ENCODE results near the gene GPR158.

Gene GPR158

GRCh38 chr10:25384618-25385017, 209.8 kb downstream of the GPR158 start:
- H3K27me3 ChIP-seq (ENCODE audit: control insufficient read depth, insufficient read depth, low read length), result no peaks in the 10 kb centered on the region
- H3K4me3 ChIP-seq (ENCODE audit: low read length), result no peak overlapping the region
- H3K9me3 ChIP-seq (ENCODE audit: control insufficient read depth, low read length), result no peaks in the 10 kb centered on the region
- H3K4me1 ChIP-seq (ENCODE audit: control insufficient read depth, insufficient read depth, low read length), result no peaks in the 10 kb centered on the region
- H3K9ac ChIP-seq (ENCODE audit: low read length), result no peak overlapping the region
- no peaks in the 10 kb centered on the region for H3K36me3 ChIP-seq (ENCODE audit: control insufficient read depth, insufficient read depth, low read length)

- Histone ChIP-seq H3K9me3 (ENCODE audit: control insufficient read depth, low read length) (no peaks in the 10 kb centered on the region), H3K36me3 (ENCODE audit: control insufficient read depth, insufficient read depth, low read length) (no peaks in the 10 kb centered on the region), H3K27me3 (ENCODE audit: control insufficient read depth, insufficient read depth, low read length) (no peaks in the 10 kb centered on the region), H3K4me1 (ENCODE audit: control insufficient read depth, insufficient read depth, low read length) (no peaks in the 10 kb centered on the region), H3K9ac (ENCODE audit: low read length) (no peak overlapping the region), H3K4me3 (ENCODE audit: low read length) (no peak overlapping the region)
Observed at GRCh38 chr10:25388188-25388861, 213.5 kb downstream of the GPR158 start.

- Histone ChIP-seq H3K9ac (ENCODE audit: low read length) (no peak overlapping the region), H3K9me3 (ENCODE audit: control insufficient read depth, low read length) (no peaks in the 10 kb centered on the region), H3K4me1 (ENCODE audit: control insufficient read depth, insufficient read depth, low read length) (no peaks in the 10 kb centered on the region), H3K36me3 (ENCODE audit: control insufficient read depth, insufficient read depth, low read length) (no peaks in the 10 kb centered on the region), H3K4me3 (ENCODE audit: low read length) (no peak overlapping the region), H3K27me3 (ENCODE audit: control insufficient read depth, insufficient read depth, low read length) (no peaks in the 10 kb centered on the region)
Observed at GRCh38 chr10:25388862-25389206, 214.0 kb downstream of the GPR158 start.

GRCh38 chr10:25390733-25391132, 215.9 kb downstream of the GPR158 start:
- Histone ChIP-seq H3K9me3 (ENCODE audit: control insufficient read depth, low read length) (no peaks in the 10 kb centered on the region), H3K9ac (ENCODE audit: low read length) (no peak overlapping the region), H3K4me1 (ENCODE audit: control insufficient read depth, insufficient read depth, low read length) (no peaks in the 10 kb centered on the region)

GRCh38 chr10:25392132-25392531, 217.3 kb downstream of the GPR158 start:
- H3K4me1 ChIP-seq (ENCODE audit: control insufficient read depth, insufficient read depth, low read length), result no peaks in the 10 kb centered on the region
- no peak overlapping the region for H3K4me3 ChIP-seq (ENCODE audit: low read length)
- H3K9ac ChIP-seq (ENCODE audit: low read length), result no peak overlapping the region
- no peaks in the 10 kb centered on the region for H3K27me3 ChIP-seq (ENCODE audit: control insufficient read depth, insufficient read depth, low read length)
- H3K9me3 ChIP-seq (ENCODE audit: control insufficient read depth, low read length), result no peaks in the 10 kb centered on the region
- H3K36me3 ChIP-seq (ENCODE audit: control insufficient read depth, insufficient read depth, low read length), result no peaks in the 10 kb centered on the region

More at GRCh38 chr10:25390733-25391132, 215.9 kb downstream of the GPR158 start:
- no peak overlapping the region for H3K4me3 ChIP-seq (ENCODE audit: low read length)
- no peaks in the 10 kb centered on the region for H3K27me3 ChIP-seq (ENCODE audit: control insufficient read depth, insufficient read depth, low read length)
- H3K36me3 ChIP-seq (ENCODE audit: control insufficient read depth, insufficient read depth, low read length), result no peaks in the 10 kb centered on the region

GRCh38 chr10:25393621-25394020, 218.8 kb downstream of the GPR158 start:
- Histone ChIP-seq H3K9me3 (ENCODE audit: control insufficient read depth, low read length) (no peaks in the 10 kb centered on the region), H3K9ac (ENCODE audit: low read length) (no peak overlapping the region), H3K4me3 (ENCODE audit: low read length) (no peak overlapping the region), H3K36me3 (ENCODE audit: control insufficient read depth, insufficient read depth, low read length) (no peaks in the 10 kb centered on the region), H3K4me1 (ENCODE audit: control insufficient read depth, insufficient read depth, low read length) (peaks cover 5% of the 10 kb centered on the region), H3K27me3 (ENCODE audit: control insufficient read depth, insufficient read depth, low read length) (no peaks in the 10 kb centered on the region)

- H3K9me3 ChIP-seq (ENCODE audit: control insufficient read depth, low read length), result no peaks in the 10 kb centered on the region
- no peak overlapping the region for H3K4me3 ChIP-seq (ENCODE audit: low read length)
- H3K36me3 ChIP-seq (ENCODE audit: control insufficient read depth, insufficient read depth, low read length), result no peaks in the 10 kb centered on the region
- H3K4me1 ChIP-seq (ENCODE audit: control insufficient read depth, insufficient read depth, low read length), result peaks cover 5% of the 10 kb centered on the region
- no peak overlapping the region for H3K9ac ChIP-seq (ENCODE audit: low read length)
- H3K27me3 ChIP-seq (ENCODE audit: control insufficient read depth, insufficient read depth, low read length), result no peaks in the 10 kb centered on the region
Observed at GRCh38 chr10:25398680-25399079, 223.9 kb downstream of the GPR158 start.

GRCh38 chr10:25405871-25406270, 231.1 kb downstream of the GPR158 start:
- H3K27me3 ChIP-seq (ENCODE audit: control insufficient read depth, insufficient read depth, low read length), result no peaks in the 10 kb centered on the region

GRCh38 chr10:25417611-25418010, 242.8 kb downstream of the GPR158 start:
- no peaks in the 10 kb centered on the region for H3K4me1 ChIP-seq (ENCODE audit: control insufficient read depth, insufficient read depth, low read length)
- no peaks in the 10 kb centered on the region for H3K36me3 ChIP-seq (ENCODE audit: control insufficient read depth, insufficient read depth, low read length)
- no peaks in the 10 kb centered on the region for H3K27me3 ChIP-seq (ENCODE audit: control insufficient read depth, insufficient read depth, low read length)
- H3K9me3 ChIP-seq (ENCODE audit: control insufficient read depth, low read length), result no peaks in the 10 kb centered on the region
- H3K4me3 ChIP-seq (ENCODE audit: low read length), result no peak overlapping the region
- no peak overlapping the region for H3K9ac ChIP-seq (ENCODE audit: low read length)

More at GRCh38 chr10:25405871-25406270, 231.1 kb downstream of the GPR158 start:
- Histone ChIP-seq H3K9me3 (ENCODE audit: control insufficient read depth, low read length) (no peaks in the 10 kb centered on the region), H3K4me3 (ENCODE audit: low read length) (no peak overlapping the region), H3K9ac (ENCODE audit: low read length) (no peak overlapping the region), H3K36me3 (ENCODE audit: control insufficient read depth, insufficient read depth, low read length) (no peaks in the 10 kb centered on the region), H3K4me1 (ENCODE audit: control insufficient read depth, insufficient read depth, low read length) (no peaks in the 10 kb centered on the region)

- Histone ChIP-seq H3K36me3 (ENCODE audit: control insufficient read depth, insufficient read depth, low read length) (no peaks in the 10 kb centered on the region), H3K9me3 (ENCODE audit: control insufficient read depth, low read length) (no peaks in the 10 kb centered on the region), H3K4me1 (ENCODE audit: control insufficient read depth, insufficient read depth, low read length) (no peaks in the 10 kb centered on the region), H3K27me3 (ENCODE audit: control insufficient read depth, insufficient read depth, low read length) (no peaks in the 10 kb centered on the region), H3K4me3 (ENCODE audit: low read length) (no peak overlapping the region), H3K9ac (ENCODE audit: low read length) (no peak overlapping the region)
Observed at GRCh38 chr10:25425776-25426175, 251.0 kb downstream of the GPR158 start.

GRCh38 chr10:25436431-25436830, 261.6 kb downstream of the GPR158 start:
- no peak overlapping the region for H3K4me3 ChIP-seq (ENCODE audit: low read length)
- no peaks in the 10 kb centered on the region for H3K4me1 ChIP-seq (ENCODE audit: control insufficient read depth, insufficient read depth, low read length)
- H3K27me3 ChIP-seq (ENCODE audit: control insufficient read depth, insufficient read depth, low read length), result no peaks in the 10 kb centered on the region
- H3K9ac ChIP-seq (ENCODE audit: low read length), result no peak overlapping the region
- H3K9me3 ChIP-seq (ENCODE audit: control insufficient read depth, low read length), result no peaks in the 10 kb centered on the region
- no peaks in the 10 kb centered on the region for H3K36me3 ChIP-seq (ENCODE audit: control insufficient read depth, insufficient read depth, low read length)

- Histone ChIP-seq H3K9me3 (ENCODE audit: control insufficient read depth, low read length) (no peaks in the 10 kb centered on the region), H3K9ac (ENCODE audit: low read length) (no peak overlapping the region), H3K27me3 (ENCODE audit: control insufficient read depth, insufficient read depth, low read length) (no peaks in the 10 kb centered on the region), H3K4me1 (ENCODE audit: control insufficient read depth, insufficient read depth, low read length) (no peaks in the 10 kb centered on the region), H3K4me3 (ENCODE audit: low read length) (no peak overlapping the region), H3K36me3 (ENCODE audit: control insufficient read depth, insufficient read depth, low read length) (no peaks in the 10 kb centered on the region)
Observed at GRCh38 chr10:25441270-25441669, 266.5 kb downstream of the GPR158 start.

GRCh38 chr10:25444266-25444665, 269.5 kb downstream of the GPR158 start:
- no peaks in the 10 kb centered on the region for H3K36me3 ChIP-seq (ENCODE audit: control insufficient read depth, insufficient read depth, low read length)
- H3K4me1 ChIP-seq (ENCODE audit: control insufficient read depth, insufficient read depth, low read length), result no peaks in the 10 kb centered on the region
- H3K9me3 ChIP-seq (ENCODE audit: control insufficient read depth, low read length), result no peaks in the 10 kb centered on the region
- no peaks in the 10 kb centered on the region for H3K27me3 ChIP-seq (ENCODE audit: control insufficient read depth, insufficient read depth, low read length)
- no peak overlapping the region for H3K9ac ChIP-seq (ENCODE audit: low read length)
- H3K4me3 ChIP-seq (ENCODE audit: low read length), result no peak overlapping the region

Measured in mucosa of stomach (tissue), 1 donor.